Naive thymus-derived CD8-positive, alpha-beta T cell (primary cell): ENCODE results near the gene SOX30. TPM values are rescaled to one million over a fixed set of nuclear protein-coding genes. Genes with fewer than 3 reads are reported as not detected.
A peak's percentile ranks its signal among the peaks of the same experiment; 100 is the strongest.
"Not testable (repeated sequence)": the region's sequence is repeated elsewhere in the genome, so short reads cannot be mapped to it uniquely, and the experiment has no call there.

ENCODE experiments used
- ATAC-seq, 2 donors: fragments of 150-1000 bp; cut with Tn5 transposase in 1 of 2; sonication (Bioruptor Pico), chemical (Tn5 transposase) in 1 of 2; 1 replicate in 1 of 2; 2 replicates in 1 of 2; pipeline ENCODE4 v1.10.0; 2021; ENCODE audit warnings: mild to moderate bottlenecking in 2 of 2, moderate library complexity in 2 of 2
- POLR2A ChIA-PET: fragments of 350-600 bp; sonication (Branson Sonifier 250); formaldehyde crosslinking; loops from one replicate; lab custom pipeline; 2021; ENCODE audit warnings: antibody characterized with exemption; lab: Charles Lee
- DNase-seq, 10 donors: peaks; one replicate each; pipeline versions ENCODE4 v3.0.0 to v3.0.0-alpha.2; 2020 to 2022
- H3K27ac Mint-ChIP-seq, 10 donors: one replicate each; pipeline ENCODE4 v1.8.0; 2020 to 2022; ENCODE audit warnings: mild to moderate bottlenecking in 10 of 10, mixed read lengths in 10 of 10, moderate library complexity in 4 of 10, inconsistent platforms in 1 of 10
- H3K27me3 Mint-ChIP-seq, 5 donors: one replicate each; pipeline ENCODE4 v1.8.0; 2021 to 2022; ENCODE audit warnings: mixed read lengths in 5 of 5
- H3K36me3 Mint-ChIP-seq, 3 donors: one replicate each; pipeline ENCODE4 v1.8.0; 2020 to 2022; ENCODE audit warnings: mixed read lengths in 3 of 3, mild to moderate bottlenecking in 2 of 3, inconsistent platforms in 1 of 3
- H3K4me1 Mint-ChIP-seq, 4 donors: one replicate each; pipeline ENCODE4 v1.8.0; 2021 to 2022; ENCODE audit warnings: mixed read lengths in 4 of 4
- H3K4me3 Mint-ChIP-seq, 10 donors: one replicate each; pipeline ENCODE4 v1.8.0; 2020 to 2022; ENCODE audit warnings: mild to moderate bottlenecking in 10 of 10, mixed read lengths in 10 of 10, moderate library complexity in 6 of 10, inconsistent platforms in 1 of 10
- H3K9me3 Mint-ChIP-seq, 9 donors: one replicate each; pipeline ENCODE4 v1.8.0; 2020 to 2022; ENCODE audit warnings: mixed read lengths in 9 of 9, mild to moderate bottlenecking in 3 of 9, inconsistent platforms in 1 of 9, moderate library complexity in 1 of 9
- polyA plus RNA-seq, 3 donors: library from polyadenylated mRNA; unstranded; fragments of 300-500 nt; fragmentation: Illumina TruSeq; gene quantifications; one replicate each; pipeline ENCODE4 v1.2.3, GENCODE V29; 2021
- total RNA-seq, 8 experiments: library from RNA in 2 of 8; stranded (reverse) in 2 of 8; gene quantifications; one replicate each; pipeline ENCODE4 v1.2.3 and lab custom pipeline; 2021 to 2026

The SOX30 gene
- total RNA-seq = under 1 TPM; 0.14 to 0.44 TPM
- under 1 TPM; 0.07 to 0.16 (median 0.12) TPM for polyA plus RNA-seq
- 0 to 0.17 (median 0.11) reads per million in 6 experiments for total RNA-seq (lab: John Stamatoyannopoulos, UW)

DNA sequence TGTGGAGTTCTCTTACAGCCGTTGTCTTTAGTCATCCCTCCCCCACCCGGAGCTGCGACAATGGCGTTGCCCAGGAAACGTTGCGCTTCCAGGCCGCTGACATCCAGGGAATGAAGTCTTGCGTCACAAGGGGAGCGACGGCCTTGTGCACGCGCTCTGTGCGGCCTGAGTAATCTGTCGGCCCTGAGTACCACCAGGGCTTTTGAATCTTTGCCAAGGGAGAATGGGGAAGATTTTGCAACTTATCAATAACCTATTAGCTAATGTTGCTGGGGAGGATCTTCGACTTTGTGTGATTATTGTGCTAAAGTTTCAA is at the start of gene SOX30:
Gene SOX30 (minus strand): TSS at position 62 of the 316 bp plus-strand sequence. CDS start 360 bp downstream, outside the sequence.
- peak within 1 kb of the TSS; percentile 37 to 92 (median 82) for H3K27ac Mint-ChIP-seq
- peaks cover 6 to 38% (median 20%) of the 10 kb centered on the region in 9 donors for H3K9me3 Mint-ChIP-seq
- POLR2A ChIA-PET = interaction anchor here (1.7 kb wide), 1 partner anchor 91 kb away, joined by 8 read pairs; the partner anchor contains the start of gene LSM11
- H3K4me3 Mint-ChIP-seq = peak within 1 kb of the TSS; percentile 74 to 85 (median 81)
- ATAC-seq (no peak), DNase-seq (no peak)
- H3K4me1 Mint-ChIP-seq = peaks cover 4 to 14% (median 13%) of the 10 kb centered on the region in 4 donors
- peaks cover 0 to 3% (median 2%) of the 10 kb centered on the region in 5 donors for H3K27me3 Mint-ChIP-seq
- peaks cover 2 to 19% (median 18%) of the 10 kb centered on the region in 3 donors for H3K36me3 Mint-ChIP-seq

DNA sequence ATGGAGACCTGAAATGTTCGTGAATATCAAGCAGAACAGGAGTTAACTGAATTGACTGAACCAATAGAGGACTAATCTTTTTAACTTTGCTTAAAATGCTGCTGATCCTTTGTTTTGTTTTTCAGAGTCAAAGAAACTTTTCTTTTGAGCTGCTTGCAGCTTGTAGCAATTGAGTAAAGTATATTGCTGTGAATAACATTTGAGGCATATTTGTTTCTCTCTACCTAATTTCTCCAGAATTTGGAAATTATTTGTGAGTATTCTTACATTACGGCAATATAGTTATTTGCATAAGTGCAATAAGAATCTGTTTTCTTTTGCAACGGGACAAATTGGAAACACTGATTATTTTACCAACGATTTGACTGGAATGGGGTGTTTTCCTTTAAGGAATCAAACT is 46.4 kb upstream of the SOX30 start:
- peaks cover 0 to 11% (median 6%) of the 10 kb centered on the region in 5 donors for H3K27me3 Mint-ChIP-seq
- POLR2A ChIA-PET, DNase-seq, ATAC-seq, H3K4me3 Mint-ChIP-seq, H3K4me1 Mint-ChIP-seq, H3K36me3 Mint-ChIP-seq, H3K27ac Mint-ChIP-seq: not testable (repeated sequence)
- peaks cover 0 to 40% (median 8%) of the 10 kb centered on the region in 9 donors for H3K9me3 Mint-ChIP-seq

DNA sequence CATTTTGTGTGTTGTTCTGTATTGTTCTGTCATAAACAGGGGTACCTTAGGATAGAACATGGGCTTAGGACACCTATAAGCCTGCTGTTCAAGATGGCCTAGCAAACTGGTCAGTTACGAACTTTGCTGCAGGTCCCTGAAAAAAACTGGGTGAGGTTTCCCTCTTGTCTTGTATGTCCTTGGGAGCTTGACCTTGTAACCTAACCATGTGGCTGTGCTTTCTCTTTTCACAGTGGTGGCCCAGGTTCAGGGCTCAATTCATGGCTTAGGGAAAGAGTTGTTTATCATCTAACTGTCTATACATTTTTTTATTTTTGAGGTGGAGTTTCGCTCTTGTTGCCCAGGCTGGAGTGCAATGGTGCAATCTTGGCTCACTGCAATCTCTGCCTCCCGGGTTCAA is 43.9 kb upstream of the SOX30 start:
- ATAC-seq, H3K27ac Mint-ChIP-seq, POLR2A ChIA-PET, H3K4me3 Mint-ChIP-seq, H3K4me1 Mint-ChIP-seq, DNase-seq: not testable (repeated sequence)
- H3K36me3 Mint-ChIP-seq = peaks cover 0 to 11% (median 0%) of the 10 kb centered on the region in 3 donors
- peaks cover 0 to 15% (median 6%) of the 10 kb centered on the region in 5 donors for H3K27me3 Mint-ChIP-seq
- H3K9me3 Mint-ChIP-seq = peaks cover 0 to 36% (median 8%) of the 10 kb centered on the region in 9 donors

DNA sequence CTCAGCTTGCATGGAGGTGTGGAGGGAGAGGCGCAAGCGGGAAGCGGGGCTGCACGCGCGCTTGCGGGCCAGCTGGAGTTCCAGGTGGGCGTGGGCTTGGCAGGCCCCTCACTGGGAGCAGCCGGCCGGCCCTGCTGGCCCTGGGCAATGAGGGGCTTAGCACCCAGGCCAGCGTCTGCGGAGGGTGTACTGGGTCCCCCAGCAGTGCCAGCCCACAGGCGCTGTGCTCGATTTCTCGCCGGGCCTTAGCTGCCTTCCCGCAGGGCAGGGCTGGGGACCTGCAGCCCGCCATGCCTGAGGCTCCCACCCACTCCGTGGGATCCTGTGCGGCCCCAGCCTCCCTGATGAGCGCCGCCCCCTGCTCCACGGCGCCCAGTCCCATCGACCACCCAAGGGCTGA is 41.6 kb upstream of the SOX30 start:
- peaks cover 0 to 11% (median 0%) of the 10 kb centered on the region in 3 donors for H3K36me3 Mint-ChIP-seq
- H3K4me3 Mint-ChIP-seq, POLR2A ChIA-PET, ATAC-seq, H3K4me1 Mint-ChIP-seq, DNase-seq, H3K27ac Mint-ChIP-seq: not testable (repeated sequence)
- H3K9me3 Mint-ChIP-seq = peaks cover 0 to 23% (median 7%) of the 10 kb centered on the region in 9 donors
- H3K27me3 Mint-ChIP-seq = peaks cover 0 to 15% (median 6%) of the 10 kb centered on the region in 5 donors

DNA sequence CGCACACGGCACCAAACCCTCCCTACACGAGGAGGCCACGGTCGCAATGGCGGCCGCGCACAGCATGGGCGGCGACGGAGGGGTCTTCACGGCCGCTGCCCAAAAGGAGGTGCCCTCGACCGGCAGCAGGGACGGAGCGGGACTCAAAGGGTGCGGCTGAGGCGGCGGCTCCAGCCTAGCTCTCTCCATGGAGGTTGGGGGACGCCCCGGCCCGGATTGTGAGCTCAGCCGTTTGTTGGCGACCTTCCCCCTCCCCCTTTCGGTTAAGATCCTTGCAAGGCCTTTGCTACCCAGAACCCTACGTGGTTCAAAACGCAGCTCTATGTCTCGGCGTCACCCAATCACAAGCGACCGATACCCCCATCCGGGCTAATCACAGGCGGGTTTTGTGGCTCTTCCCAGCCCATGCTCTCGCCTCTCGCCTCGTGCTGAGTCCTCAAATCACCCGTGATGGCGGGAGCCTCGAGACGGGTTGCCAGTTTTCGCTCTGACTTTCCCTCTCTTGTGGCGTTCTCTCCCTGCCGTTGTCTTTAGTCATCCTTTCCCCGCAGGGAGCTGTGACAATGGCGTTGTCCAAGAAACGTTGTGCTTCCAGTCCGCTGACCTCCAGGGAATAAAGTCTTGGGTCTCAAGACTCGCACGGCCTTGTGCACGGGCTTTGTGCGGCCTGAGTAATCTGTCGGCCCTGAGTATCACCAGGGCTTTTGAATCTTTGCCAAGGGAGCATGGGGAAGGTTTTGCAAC is 38.6 kb upstream of the SOX30 start:
- Mint-ChIP-seq H3K4me3 (peak overlapping the region in 1 of 10 donors; percentile 5), H3K4me1 (no peaks in the 10 kb centered on the region), H3K27ac (no peak overlapping the region), H3K9me3 (peaks cover 0 to 4% (median 0%) of the 10 kb centered on the region in 9 donors), H3K27me3 (peaks cover 0 to 11% (median 3%) of the 10 kb centered on the region in 5 donors), H3K36me3 (peaks cover 0 to 6% (median 0%) of the 10 kb centered on the region in 3 donors)
- DNase-seq = no peak
- POLR2A ChIA-PET = interaction anchor here (0.6 kb wide), 1 partner anchor 28 kb away, joined by 6 read pairs; no protein-coding TSS in a partner anchor
- ATAC-seq = no peak

DNA sequence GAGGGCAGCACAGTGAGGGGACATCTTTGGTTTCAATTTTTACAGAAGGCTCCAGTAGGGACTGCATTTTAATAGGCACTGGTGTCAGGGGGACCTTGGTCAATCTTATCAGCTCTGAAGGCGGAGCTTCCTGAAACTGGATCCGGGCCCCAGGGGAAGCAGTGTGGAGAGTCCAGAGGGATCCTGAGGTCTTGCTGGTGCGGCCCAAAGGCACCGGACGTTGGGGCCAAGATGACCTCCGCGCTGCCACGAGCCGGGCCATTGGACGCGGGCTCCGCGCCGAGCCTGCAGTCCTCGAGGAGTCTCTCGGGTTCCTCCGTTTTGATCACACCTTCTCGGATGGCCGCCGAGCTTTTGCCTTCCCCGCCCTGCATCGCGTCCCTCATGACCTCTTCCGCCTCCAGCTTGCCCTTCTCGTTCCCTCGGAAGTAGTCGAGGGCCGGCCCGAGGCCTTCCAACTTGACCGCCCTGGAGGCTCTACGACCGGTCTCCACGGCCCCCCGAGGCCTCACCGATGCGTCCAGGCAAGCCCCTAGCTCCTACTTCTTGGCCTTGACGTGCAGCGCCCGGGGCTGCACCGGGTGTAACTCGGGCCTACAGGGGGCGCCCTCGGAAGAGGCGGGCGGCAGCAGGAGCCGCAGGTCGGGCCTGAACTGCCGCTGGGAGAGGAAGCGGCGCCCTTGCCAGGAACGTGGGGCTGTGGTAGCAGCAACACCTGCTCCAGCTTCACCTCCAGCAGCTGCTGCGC is 37.9 kb upstream of the SOX30 start:
- peak in 1 of 2 donors; percentile 44 for ATAC-seq
- H3K9me3 Mint-ChIP-seq = peaks cover 0 to 4% (median 0%) of the 10 kb centered on the region in 9 donors
- H3K27ac Mint-ChIP-seq = no peak overlapping the region
- no peak overlapping the region for H3K4me3 Mint-ChIP-seq
- H3K36me3 Mint-ChIP-seq = peaks cover 0 to 6% (median 0%) of the 10 kb centered on the region in 3 donors
- peaks cover 0 to 7% (median 2%) of the 10 kb centered on the region in 5 donors for H3K27me3 Mint-ChIP-seq
- no peaks in the 10 kb centered on the region for H3K4me1 Mint-ChIP-seq
- DNase-seq = peak in 2 of 10 donors; percentile 7 to 10
- POLR2A ChIA-PET = no interaction called here

DNA sequence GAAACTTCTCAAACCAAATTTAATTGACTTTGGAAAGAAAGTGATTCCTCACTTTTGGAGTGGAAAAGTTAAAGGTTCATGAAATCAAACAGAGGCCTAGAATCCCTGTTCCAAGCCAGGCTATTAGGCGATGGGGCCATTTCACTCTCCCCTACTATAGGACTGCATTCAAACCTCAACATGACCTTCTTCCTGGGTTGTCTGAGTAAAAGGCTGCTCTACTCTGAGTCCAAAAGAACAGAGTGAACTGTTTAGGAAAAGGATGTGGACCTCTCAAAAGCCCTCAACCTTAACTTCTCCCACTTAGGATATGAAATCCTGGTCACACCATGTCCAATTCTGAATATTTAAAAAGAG is 34.9 kb upstream of the SOX30 start:
- peaks cover 0 to 6% (median 0%) of the 10 kb centered on the region in 3 donors for H3K36me3 Mint-ChIP-seq
- H3K27ac Mint-ChIP-seq = no peak overlapping the region
- no peaks in the 10 kb centered on the region for H3K27me3 Mint-ChIP-seq
- H3K4me3 Mint-ChIP-seq = no peak overlapping the region
- no peak for ATAC-seq
- peaks cover 0 to 4% (median 0%) of the 10 kb centered on the region in 9 donors for H3K9me3 Mint-ChIP-seq
- H3K4me1 Mint-ChIP-seq = no peaks in the 10 kb centered on the region
- DNase-seq = no peak
- POLR2A ChIA-PET = no interaction called here

DNA sequence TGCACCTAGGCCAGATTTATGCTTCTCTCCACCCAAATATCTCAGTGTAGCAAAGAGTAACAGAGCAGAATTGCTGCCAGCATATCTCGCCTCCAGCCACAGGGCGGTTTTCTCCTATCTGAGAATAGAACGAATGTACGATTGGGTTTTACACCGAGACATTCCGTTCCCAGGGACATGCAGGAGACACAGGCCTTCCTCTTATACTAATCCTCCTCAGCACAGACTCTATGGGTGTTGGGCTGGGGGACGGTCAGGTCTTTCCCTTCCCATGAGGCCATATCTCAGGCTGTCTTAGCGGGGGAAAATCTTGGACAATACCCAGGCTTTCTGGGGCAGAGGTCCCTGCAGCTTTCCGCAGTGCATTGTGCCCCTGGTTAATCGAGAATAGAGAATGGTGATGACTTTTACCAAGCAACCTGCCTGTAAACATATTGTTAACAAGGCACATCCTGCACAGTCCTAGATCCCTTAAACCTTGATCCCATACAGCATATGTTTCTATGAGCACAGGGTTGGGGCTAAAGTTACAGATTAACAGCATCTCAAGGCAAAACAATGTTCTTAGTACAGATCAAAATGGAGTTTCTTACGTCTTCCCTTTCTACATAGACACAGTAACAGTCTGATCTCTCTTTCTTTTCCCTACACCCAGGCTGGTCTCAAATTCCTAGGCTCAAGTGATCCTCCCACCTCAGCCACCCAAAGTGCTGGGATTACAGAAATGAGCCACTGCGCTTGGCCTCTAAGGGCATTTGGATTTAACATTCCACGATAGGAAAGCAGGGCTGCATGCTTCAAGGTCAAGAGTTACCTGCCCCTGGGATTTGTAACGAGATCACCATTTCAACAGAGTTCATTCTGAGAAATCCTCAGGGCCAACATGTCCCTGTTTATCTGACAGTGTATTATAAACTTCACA is 34.3 kb upstream of the SOX30 start:
- H3K27ac Mint-ChIP-seq, ATAC-seq, H3K4me1 Mint-ChIP-seq, DNase-seq, H3K27me3 Mint-ChIP-seq, H3K36me3 Mint-ChIP-seq, H3K9me3 Mint-ChIP-seq, H3K4me3 Mint-ChIP-seq: not testable (repeated sequence)
- POLR2A ChIA-PET = interaction anchor here (0.6 kb wide), 1 partner anchor 1910 kb away, joined by 3 read pairs; no protein-coding TSS in a partner anchor

DNA sequence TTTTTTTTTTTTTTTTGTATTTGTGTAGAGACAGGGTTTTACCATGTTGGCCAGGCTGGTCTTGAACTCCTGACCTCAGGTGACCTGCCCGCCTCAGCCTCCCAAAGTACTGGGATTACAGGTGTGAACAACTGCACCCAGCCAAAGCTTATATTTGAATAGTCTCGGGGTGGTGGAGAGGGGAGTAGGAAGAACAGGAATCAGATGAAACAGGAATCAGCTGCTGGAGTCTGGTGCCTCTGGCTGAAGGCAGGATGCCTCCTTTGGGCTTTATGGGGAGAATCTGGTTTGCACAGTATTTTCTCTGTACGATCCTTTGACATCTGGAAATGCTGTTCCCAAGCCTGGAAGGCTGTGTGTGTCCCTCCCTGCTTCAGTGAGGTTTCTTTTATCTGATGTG is 30.0 kb upstream of the SOX30 start:
- H3K27me3 Mint-ChIP-seq = no peaks in the 10 kb centered on the region
- no peak overlapping the region for H3K27ac Mint-ChIP-seq
- POLR2A ChIA-PET = interaction anchor here (0.5 to 0.6 kb wide), 2 partner anchors 31 to 131 kb away, joined by 5 read pairs; no protein-coding TSS in a partner anchor
- no peak for DNase-seq
- H3K4me1 Mint-ChIP-seq = no peaks in the 10 kb centered on the region
- no peak overlapping the region for H3K4me3 Mint-ChIP-seq
- no peak for ATAC-seq
- H3K9me3 Mint-ChIP-seq = no peaks in the 10 kb centered on the region
- no peaks in the 10 kb centered on the region for H3K36me3 Mint-ChIP-seq

DNA sequence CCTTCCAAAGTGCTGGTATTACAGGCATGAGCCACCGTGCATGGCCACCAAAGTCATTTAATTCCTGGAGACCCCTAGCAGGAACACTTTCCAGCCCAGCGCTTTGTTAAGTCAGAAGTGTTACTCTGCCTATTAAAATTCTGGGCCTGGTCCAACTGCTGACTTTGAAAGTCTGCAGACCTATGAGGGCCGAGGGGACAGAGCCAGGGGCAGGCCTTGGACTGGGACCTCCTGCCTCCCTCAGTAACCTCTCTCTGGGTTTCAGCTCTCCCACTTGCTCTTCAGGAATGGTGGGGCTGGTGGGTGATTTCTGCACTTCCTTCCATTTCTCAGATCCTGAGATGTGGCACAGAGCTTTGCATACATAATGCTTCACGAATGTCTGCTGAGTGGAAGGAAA is 28.8 kb upstream of the SOX30 start:
- Mint-ChIP-seq H3K4me1 (no peaks in the 10 kb centered on the region), H3K4me3 (no peak overlapping the region), H3K27me3 (no peaks in the 10 kb centered on the region), H3K36me3 (no peaks in the 10 kb centered on the region), H3K27ac (peak overlapping the region in 1 of 10 donors; percentile 34), H3K9me3 (peaks cover 0 to 2% (median 0%) of the 10 kb centered on the region in 9 donors)
- POLR2A ChIA-PET = no interaction called here
- DNase-seq = no peak
- ATAC-seq = no peak

DNA sequence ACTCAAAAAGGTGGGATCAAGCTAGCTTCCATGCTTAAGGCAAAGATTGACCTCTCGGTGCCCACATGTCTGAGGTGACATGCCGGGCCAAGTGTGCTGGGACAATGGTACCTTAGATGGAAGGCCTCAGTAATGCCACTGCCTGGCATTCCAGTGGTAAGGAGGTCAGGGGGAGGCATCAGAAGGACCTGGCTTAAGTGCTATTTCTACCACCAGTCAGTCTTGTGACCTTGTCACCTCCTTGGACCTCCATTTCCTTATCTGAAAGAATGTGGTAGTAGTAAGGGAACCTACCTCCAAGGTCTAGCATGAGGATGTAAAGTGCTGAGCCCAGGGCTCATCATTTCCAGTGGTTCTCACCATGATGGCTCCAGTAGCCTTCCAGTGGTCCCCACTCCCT is 28.0 kb upstream of the SOX30 start:
- Mint-ChIP-seq H3K36me3 (no peaks in the 10 kb centered on the region), H3K4me1 (no peaks in the 10 kb centered on the region), H3K27ac (no peak overlapping the region), H3K9me3 (peaks cover 0 to 2% (median 0%) of the 10 kb centered on the region in 9 donors), H3K4me3 (no peak overlapping the region), H3K27me3 (no peaks in the 10 kb centered on the region)
- POLR2A ChIA-PET = no interaction called here
- ATAC-seq (no peak), DNase-seq (no peak)

DNA sequence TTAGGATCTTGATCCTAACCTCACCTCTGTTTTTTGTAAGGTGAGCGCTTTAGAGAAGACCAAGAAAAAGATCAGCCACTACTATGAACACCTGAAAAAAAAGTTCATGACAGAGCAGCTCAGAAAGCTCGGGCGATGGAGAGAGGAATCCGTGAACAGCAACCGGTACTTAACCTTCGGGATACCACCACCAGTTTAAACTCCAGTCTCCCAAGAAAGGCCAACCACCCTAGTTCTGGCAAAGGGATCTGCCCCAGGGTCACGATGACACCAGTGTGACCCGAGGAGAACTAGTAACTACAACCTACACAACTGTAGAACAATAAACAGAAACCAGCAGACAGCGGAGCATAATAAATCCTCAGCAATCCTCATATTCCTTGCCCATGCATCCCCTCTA is 27.6 kb upstream of the SOX30 start:
- H3K9me3 Mint-ChIP-seq = peaks cover 0 to 2% (median 0%) of the 10 kb centered on the region in 9 donors
- no peaks in the 10 kb centered on the region for H3K27me3 Mint-ChIP-seq
- no peak overlapping the region for H3K27ac Mint-ChIP-seq
- H3K4me3 Mint-ChIP-seq = no peak overlapping the region
- no peaks in the 10 kb centered on the region for H3K4me1 Mint-ChIP-seq
- no peaks in the 10 kb centered on the region for H3K36me3 Mint-ChIP-seq
- DNase-seq = no peak
- no peak for ATAC-seq
- POLR2A ChIA-PET = no interaction called here
